ENCODE measurements around the gene COMTD1.

Gene COMTD1

GRCh38 chr10:75260990-75261389 lies 25.2 kb upstream of the COMTD1 start:
- no peak for TF ChIP-seq CTCF (IDR thresholded peaks at IDR 0.05; ENCODE audit: low read depth, low read length, missing control alignments)
- no peak for DNase-seq (ENCODE audit: low read depth)
- H3K4me3 ChIP-seq (ENCODE audit: low read depth, low read length): no peak overlapping the region

- no peak for DNase-seq (ENCODE audit: low read depth)
- no peak overlapping the region for H3K4me3 ChIP-seq (ENCODE audit: low read depth, low read length)
- no peak for TF ChIP-seq CTCF (IDR thresholded peaks at IDR 0.05; ENCODE audit: low read depth, low read length, missing control alignments)
Observed at GRCh38 chr10:75254739-75255138, 19.0 kb upstream of the COMTD1 start.

GRCh38 chr10:75253281-75254220 lies 17.8 kb upstream of the COMTD1 start:
- TF ChIP-seq CTCF (IDR thresholded peaks at IDR 0.05; ENCODE audit: low read depth, low read length, missing control alignments): no peak
- no peak for DNase-seq (ENCODE audit: low read depth)
- no peak overlapping the region for H3K4me3 ChIP-seq (ENCODE audit: low read depth, low read length)

- no peak for TF ChIP-seq CTCF (IDR thresholded peaks at IDR 0.05; ENCODE audit: low read depth, low read length, missing control alignments)
- DNase-seq (ENCODE audit: low read depth): no peak
- H3K4me3 ChIP-seq (ENCODE audit: low read depth, low read length): no peak overlapping the region
Observed at GRCh38 chr10:75250934-75251333, 15.2 kb upstream of the COMTD1 start.

GRCh38 chr10:75247797-75248196 lies 12.0 kb upstream of the COMTD1 start:
- DNase-seq (ENCODE audit: low read depth): no peak
- H3K4me3 ChIP-seq (ENCODE audit: low read depth, low read length): no peak overlapping the region
- no peak for TF ChIP-seq CTCF (IDR thresholded peaks at IDR 0.05; ENCODE audit: low read depth, low read length, missing control alignments)

- H3K4me3 ChIP-seq (ENCODE audit: low read depth, low read length): no peak overlapping the region
- no peak for DNase-seq (ENCODE audit: low read depth)
- no peak for TF ChIP-seq CTCF (IDR thresholded peaks at IDR 0.05; ENCODE audit: low read depth, low read length, missing control alignments)
Observed at GRCh38 chr10:75246506-75246905, 10.7 kb upstream of the COMTD1 start.
